HepG2 (cell line): ENCODE measurements around the gene CARMIL1.

Experiments
- CTCF ChIP-seq: sonication (generic); formaldehyde crosslinking; IDR thresholded peaks from 2 replicates; pipeline ENCODE4 v1.5.0; 2020; ENCODE audit warnings: mild to moderate bottlenecking, missing genetic modification reagents, moderate library complexity
- GMEB2 ChIP-seq: IDR thresholded peaks from 2 replicates; pipeline ENCODE4 v1.6.1; 2016; ENCODE audit warnings: missing biosample characterization, missing genetic modification reagents, low read depth
- TCF7L2 ChIP-seq: IDR thresholded peaks from 2 replicates; pipeline ENCODE4 v1.6.1; 2011; ENCODE audit warnings: mild to moderate bottlenecking, low read depth, low read length, moderate library complexity
- ZFP1 ChIP-seq: IDR thresholded peaks from 2 replicates; pipeline ENCODE4 v1.6.1; 2016

- no peak for TF ChIP-seq TCF7L2
- no peak for TF ChIP-seq ZFP1 (CRISPR knock-in tag)
- TF ChIP-seq CTCF, result no peak
- no peak for TF ChIP-seq GMEB2 (CRISPR knock-in tag)
Measured at GRCh38 chr6:25428758-25429317, 149.7 kb downstream of the CARMIL1 start.
